OCI-LY1 (cell line): ENCODE measurements around the gene IL17F.

ENCODE experiments used
- H2AFZ ChIP-seq: fragments of 200-600 bp; sonication (generic), shearing (Covaris generic); 2 replicates; pipeline ENCODE4 v1.6.0; 2014; ENCODE audit warnings: antibody characterized with exemption, mild to moderate bottlenecking, low read length
- H3F3A ChIP-seq: fragments of 200-600 bp; sonication (generic), shearing (Covaris generic); 2 replicates; pipeline ENCODE4 v1.6.0; 2014; ENCODE audit warnings: mild to moderate bottlenecking, antibody characterized with exemption, low read length, moderate library complexity; ENCODE audit not compliant: insufficient read depth
- H3K27ac ChIP-seq: fragments of 200-600 bp; sonication (generic); 2 replicates; pipeline ENCODE4 v1.5.1; 2014; ENCODE audit warnings: low read length, mixed run types, mild to moderate bottlenecking, low read depth; ENCODE audit not compliant: poor library complexity, severe bottlenecking
- H3K27me3 ChIP-seq: fragments of 200-600 bp; sonication (generic); 2 replicates; pipeline ENCODE4 v1.6.0; 2014; ENCODE audit warnings: antibody characterized with exemption, mild to moderate bottlenecking, low read length, moderate library complexity; ENCODE audit not compliant: insufficient read depth
- H3K36me3 ChIP-seq: fragments of 200-600 bp; sonication (generic); 2 replicates; pipeline ENCODE4 v1.6.1; 2014; ENCODE audit warnings: mild to moderate bottlenecking, antibody characterized with exemption, low read length, moderate library complexity, mixed read lengths; ENCODE audit not compliant: insufficient read depth
- H3K4me1 ChIP-seq: fragments of 200-600 bp; sonication (generic); 2 replicates; pipeline ENCODE4 v1.5.1; 2014; ENCODE audit warnings: mild to moderate bottlenecking, low read length, moderate library complexity; ENCODE audit not compliant: insufficient read depth, severe bottlenecking
- H3K4me2 ChIP-seq: fragments of 200-600 bp; sonication (generic), shearing (Covaris generic); 2 replicates; pipeline ENCODE4 v1.6.1; 2014; ENCODE audit warnings: low read length
- H3K4me3 ChIP-seq: fragments of 200-600 bp; sonication (generic); 2 replicates; pipeline ENCODE4 v1.5.1; 2014; ENCODE audit warnings: low read length, low read depth, mild to moderate bottlenecking, mixed read lengths; ENCODE audit not compliant: poor library complexity, severe bottlenecking
- H3K79me2 ChIP-seq: fragments of 200-600 bp; shearing (Covaris generic); 2 replicates; pipeline ENCODE4 v1.6.1; 2016; ENCODE audit warnings: mixed run types, low read length, mixed read lengths; ENCODE audit not compliant: insufficient read depth
- H3K9ac ChIP-seq: fragments of 200-600 bp; sonication (generic), shearing (Covaris generic); 2 replicates; pipeline ENCODE4 v1.6.1; 2014; ENCODE audit warnings: mild to moderate bottlenecking, low read length, mixed read lengths
- H3K9me2 ChIP-seq: fragments of 200-600 bp; sonication (generic), shearing (Covaris generic); 2 replicates; pipeline ENCODE4 v1.6.1; 2014; ENCODE audit warnings: low read depth, mild to moderate bottlenecking, low read length, mixed read lengths
- H3K9me3 ChIP-seq: fragments of 200-600 bp; shearing (Covaris generic); 2 replicates; pipeline ENCODE4 v1.6.1; 2014; ENCODE audit warnings: low read length, mixed read lengths
- H4K20me1 ChIP-seq: fragments of 200-600 bp; sonication (generic), shearing (Covaris generic); 2 replicates; pipeline ENCODE4 v1.6.0; 2016; ENCODE audit warnings: mild to moderate bottlenecking, low read length; ENCODE audit not compliant: insufficient read depth
- EZH2 ChIP-seq: fragments of 200-600 bp; sonication (generic), shearing (Covaris generic); IDR thresholded peaks from 2 replicates; pipeline ENCODE4 v1.8.0; 2017; ENCODE audit warnings: borderline replicate concordance, mixed run types, mild to moderate bottlenecking, antibody characterized with exemption, low read length, moderate library complexity, mixed read lengths
- TF ChIP-seq, protein P1 (sequence below): fragments of 200-600 bp; sonication (generic), shearing (Covaris generic); IDR thresholded peaks from 2 replicates; pipeline ENCODE4 v1.5.1; 2017; ENCODE audit warnings: mild to moderate bottlenecking, antibody characterized with exemption, low read length, moderate library complexity, mixed read lengths

Gene IL17F

DNA sequence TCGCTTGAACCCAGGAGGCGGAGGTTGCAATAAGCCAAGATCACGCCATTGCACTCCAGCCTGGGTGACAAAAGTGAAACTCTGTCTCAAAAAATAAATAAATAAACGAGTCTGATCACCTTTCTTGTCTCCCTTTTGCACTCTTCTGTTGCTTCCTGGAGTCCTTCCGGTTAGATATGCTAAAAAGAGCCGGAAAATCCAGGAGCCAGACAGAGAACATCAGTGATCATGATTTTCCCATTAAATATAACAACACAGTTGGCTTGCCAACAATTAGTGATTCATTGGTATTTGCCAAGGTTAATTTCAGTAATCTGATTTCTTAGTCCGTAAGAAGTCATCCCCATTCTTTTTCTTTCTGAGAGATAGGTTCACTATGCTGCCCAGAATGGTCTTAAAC lies 43.9 kb upstream of the IL17F start:
- Histone ChIP-seq H3K9me3 (no peaks in the 10 kb centered on the region), H3K4me1 (peaks cover 39% of the 10 kb centered on the region), H3F3A (no peaks in the 10 kb centered on the region), H3K9ac (no peak overlapping the region), H3K27me3 (no peaks in the 10 kb centered on the region), H3K79me2 (peaks cover 13% of the 10 kb centered on the region), H4K20me1 (no peaks in the 10 kb centered on the region), H3K4me3 (no peak overlapping the region), H3K4me2 (no peak overlapping the region), H3K27ac (no peak overlapping the region), H3K9me2 (no peaks in the 10 kb centered on the region), H3K36me3 (peaks cover 8% of the 10 kb centered on the region; the same call in 1 of the 2 replicates), H2AFZ (no peak overlapping the region)
- TF ChIP-seq, protein P1, sequence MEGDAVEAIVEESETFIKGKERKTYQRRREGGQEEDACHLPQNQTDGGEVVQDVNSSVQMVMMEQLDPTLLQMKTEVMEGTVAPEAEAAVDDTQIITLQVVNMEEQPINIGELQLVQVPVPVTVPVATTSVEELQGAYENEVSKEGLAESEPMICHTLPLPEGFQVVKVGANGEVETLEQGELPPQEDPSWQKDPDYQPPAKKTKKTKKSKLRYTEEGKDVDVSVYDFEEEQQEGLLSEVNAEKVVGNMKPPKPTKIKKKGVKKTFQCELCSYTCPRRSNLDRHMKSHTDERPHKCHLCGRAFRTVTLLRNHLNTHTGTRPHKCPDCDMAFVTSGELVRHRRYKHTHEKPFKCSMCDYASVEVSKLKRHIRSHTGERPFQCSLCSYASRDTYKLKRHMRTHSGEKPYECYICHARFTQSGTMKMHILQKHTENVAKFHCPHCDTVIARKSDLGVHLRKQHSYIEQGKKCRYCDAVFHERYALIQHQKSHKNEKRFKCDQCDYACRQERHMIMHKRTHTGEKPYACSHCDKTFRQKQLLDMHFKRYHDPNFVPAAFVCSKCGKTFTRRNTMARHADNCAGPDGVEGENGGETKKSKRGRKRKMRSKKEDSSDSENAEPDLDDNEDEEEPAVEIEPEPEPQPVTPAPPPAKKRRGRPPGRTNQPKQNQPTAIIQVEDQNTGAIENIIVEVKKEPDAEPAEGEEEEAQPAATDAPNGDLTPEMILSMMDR: no peak
- no peak for TF ChIP-seq EZH2

DNA sequence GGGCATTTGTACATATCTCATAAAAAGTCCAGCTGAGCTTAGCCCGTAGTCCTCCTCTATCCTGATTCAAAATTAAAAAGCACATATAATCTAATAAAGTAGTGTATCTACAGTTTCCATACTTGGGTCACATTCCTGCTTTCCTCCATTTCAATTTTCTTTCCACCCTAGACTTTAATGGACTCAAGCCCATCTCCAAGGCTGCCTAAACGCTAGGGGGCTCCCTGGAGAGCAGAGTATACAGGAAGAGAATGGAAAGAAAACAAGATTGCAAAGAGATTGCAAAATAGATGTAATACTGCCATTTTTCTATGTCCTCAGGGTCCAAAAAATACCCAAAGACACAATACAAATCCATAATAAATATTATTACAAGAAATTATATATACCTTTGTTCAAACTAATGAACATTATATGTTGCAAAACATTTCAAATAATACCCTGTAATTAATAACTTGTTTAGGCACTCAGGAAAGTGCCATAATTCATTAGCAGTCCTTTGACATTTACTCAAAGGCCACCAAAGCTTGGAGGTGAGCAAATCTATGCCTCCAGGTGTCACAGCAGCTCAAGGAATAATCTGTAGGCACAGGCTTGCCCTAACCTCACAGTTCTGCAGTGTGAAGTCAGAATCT lies 42.6 kb upstream of the IL17F start:
- Histone ChIP-seq H3K27ac (peak overlapping the region; percentile 95), H3K36me3 (peaks cover 21% of the 10 kb centered on the region), H3K9me3 (no peaks in the 10 kb centered on the region), H3K4me2 (peak overlapping the region; percentile 85), H3K9ac (peak overlapping the region; percentile 82), H3K27me3 (no peaks in the 10 kb centered on the region), H3K9me2 (no peaks in the 10 kb centered on the region), H4K20me1 (no peaks in the 10 kb centered on the region), H3K79me2 (peaks cover 25% of the 10 kb centered on the region), H3K4me1 (peaks cover 41% of the 10 kb centered on the region), H3K4me3 (peak overlapping the region; percentile 98), H3F3A (no peaks in the 10 kb centered on the region), H2AFZ (peak overlapping the region; percentile 87)
- TF ChIP-seq EZH2: no peak
- TF ChIP-seq, protein P1: peak; percentile 84

DNA sequence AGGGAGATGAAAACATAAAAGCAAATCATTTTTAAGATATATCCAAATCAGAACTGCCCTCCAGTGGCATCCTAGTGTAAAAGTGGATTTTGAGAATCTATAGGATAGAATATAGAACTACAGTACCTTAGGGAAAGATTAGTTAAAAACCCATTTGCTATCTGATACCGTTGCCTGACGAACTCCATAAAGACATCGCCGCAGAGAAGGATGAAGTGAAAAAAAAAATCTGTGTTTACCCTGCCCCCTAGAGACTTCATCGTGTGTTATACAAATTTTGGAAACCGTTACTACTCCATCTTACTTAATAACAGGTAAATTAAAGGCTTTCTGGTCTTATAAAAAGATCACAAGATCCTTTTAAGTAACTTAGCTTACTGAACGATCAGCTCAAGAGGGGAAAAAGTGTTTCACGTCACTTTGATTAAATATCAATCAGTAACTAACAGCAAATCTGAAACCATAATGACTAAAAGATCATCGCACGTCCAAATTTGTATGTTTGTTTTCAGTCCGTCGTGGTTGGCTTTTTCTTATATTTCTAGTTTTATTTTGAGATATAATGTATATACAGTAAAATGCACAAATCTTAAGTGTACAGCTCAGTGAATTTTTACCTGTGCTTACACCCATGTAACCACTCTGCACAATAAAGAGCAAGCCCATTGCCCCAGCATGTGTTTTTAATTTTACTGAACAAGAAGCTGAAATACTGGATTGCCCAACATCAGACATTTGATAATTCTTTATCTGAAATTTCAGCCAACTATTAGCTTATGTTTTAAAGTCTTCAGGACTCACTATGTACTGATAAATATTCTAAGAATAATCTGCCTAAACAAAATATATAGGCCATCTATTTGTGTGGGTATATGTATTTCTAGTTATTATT lies 41.1 kb upstream of the IL17F start:
- Histone ChIP-seq H3K27ac (peak overlapping the region; percentile 95), H3K4me2 (peak overlapping the region; percentile 85)
- TF ChIP-seq, protein P1: peak; percentile 57
- no peak for TF ChIP-seq EZH2

More for the DNA sequence above, 41.1 kb upstream of the IL17F start:
- Histone ChIP-seq H4K20me1 (no peaks in the 10 kb centered on the region), H3K36me3 (peaks cover 36% of the 10 kb centered on the region), H3K4me1 (peaks cover 53% of the 10 kb centered on the region), H3K9me2 (no peaks in the 10 kb centered on the region), H3K9me3 (no peaks in the 10 kb centered on the region), H3K27me3 (no peaks in the 10 kb centered on the region), H2AFZ (peak overlapping the region; percentile 87), H3K4me3 (peak overlapping the region; percentile 98), H3K79me2 (peaks cover 31% of the 10 kb centered on the region), H3K9ac (peak overlapping the region; percentile 82), H3F3A (no peaks in the 10 kb centered on the region)
